ENCODE measurements around the gene LIME1. TPM values are rescaled to one million over a fixed set of nuclear protein-coding genes. Genes with fewer than 3 reads are reported as not detected.

LIME1 gene
- total and polyA plus RNA-seq, 9 of the 15 experiments (the other 6 are each of a cell fraction or from before 2014, with no cell fraction given): 0.11 to 17.1 (median 2.8) TPM; not detected in 2

DNA sequence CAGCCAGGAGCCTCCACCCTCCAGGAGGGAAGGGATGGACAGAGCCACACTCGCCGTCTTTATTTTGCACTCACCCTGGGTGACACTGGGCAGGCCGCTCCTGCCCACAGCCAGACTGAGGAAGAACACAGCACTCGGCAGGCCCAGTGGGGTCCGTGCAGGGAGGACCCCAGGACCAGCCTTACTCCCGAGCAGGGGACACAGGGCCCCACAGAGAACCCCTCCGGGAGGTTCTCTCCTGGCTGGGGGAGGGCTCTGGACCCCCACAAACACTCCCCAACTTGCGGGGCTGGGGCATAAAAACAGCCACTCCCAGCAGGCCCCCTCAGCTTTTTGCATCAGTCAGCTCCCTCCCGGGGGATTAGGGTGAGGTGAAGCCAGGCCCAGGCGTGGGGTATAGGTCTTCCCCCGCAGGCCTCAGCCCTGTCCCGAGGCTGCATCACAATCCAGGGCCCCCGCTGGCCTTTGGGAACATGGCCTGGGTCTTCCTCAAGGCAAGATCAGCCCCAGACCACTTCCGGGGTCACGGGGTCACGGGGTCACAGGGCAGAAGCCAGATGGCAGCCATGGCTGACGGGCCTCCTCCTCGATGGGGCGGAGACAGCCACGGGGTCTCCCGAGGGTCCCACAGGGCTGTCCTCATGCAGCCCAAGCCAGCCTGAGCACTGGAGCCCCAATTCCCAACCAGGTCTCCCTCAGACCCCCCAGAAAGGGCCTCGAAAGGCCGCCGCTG is 36.8 kb upstream of the LIME1 start (continued):
- TF ChIP-seq, protein P1, sequence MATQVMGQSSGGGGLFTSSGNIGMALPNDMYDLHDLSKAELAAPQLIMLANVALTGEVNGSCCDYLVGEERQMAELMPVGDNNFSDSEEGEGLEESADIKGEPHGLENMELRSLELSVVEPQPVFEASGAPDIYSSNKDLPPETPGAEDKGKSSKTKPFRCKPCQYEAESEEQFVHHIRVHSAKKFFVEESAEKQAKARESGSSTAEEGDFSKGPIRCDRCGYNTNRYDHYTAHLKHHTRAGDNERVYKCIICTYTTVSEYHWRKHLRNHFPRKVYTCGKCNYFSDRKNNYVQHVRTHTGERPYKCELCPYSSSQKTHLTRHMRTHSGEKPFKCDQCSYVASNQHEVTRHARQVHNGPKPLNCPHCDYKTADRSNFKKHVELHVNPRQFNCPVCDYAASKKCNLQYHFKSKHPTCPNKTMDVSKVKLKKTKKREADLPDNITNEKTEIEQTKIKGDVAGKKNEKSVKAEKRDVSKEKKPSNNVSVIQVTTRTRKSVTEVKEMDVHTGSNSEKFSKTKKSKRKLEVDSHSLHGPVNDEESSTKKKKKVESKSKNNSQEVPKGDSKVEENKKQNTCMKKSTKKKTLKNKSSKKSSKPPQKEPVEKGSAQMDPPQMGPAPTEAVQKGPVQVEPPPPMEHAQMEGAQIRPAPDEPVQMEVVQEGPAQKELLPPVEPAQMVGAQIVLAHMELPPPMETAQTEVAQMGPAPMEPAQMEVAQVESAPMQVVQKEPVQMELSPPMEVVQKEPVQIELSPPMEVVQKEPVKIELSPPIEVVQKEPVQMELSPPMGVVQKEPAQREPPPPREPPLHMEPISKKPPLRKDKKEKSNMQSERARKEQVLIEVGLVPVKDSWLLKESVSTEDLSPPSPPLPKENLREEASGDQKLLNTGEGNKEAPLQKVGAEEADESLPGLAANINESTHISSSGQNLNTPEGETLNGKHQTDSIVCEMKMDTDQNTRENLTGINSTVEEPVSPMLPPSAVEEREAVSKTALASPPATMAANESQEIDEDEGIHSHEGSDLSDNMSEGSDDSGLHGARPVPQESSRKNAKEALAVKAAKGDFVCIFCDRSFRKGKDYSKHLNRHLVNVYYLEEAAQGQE (IDR thresholded peaks at IDR 0.05; ENCODE audit: borderline replicate concordance): no peak
- TF ChIP-seq, protein P1 (CRISPR knock-in tag; IDR thresholded peaks at IDR 0.05; ENCODE audit: low read depth): no peak
- TF ChIP-seq, protein P2, sequence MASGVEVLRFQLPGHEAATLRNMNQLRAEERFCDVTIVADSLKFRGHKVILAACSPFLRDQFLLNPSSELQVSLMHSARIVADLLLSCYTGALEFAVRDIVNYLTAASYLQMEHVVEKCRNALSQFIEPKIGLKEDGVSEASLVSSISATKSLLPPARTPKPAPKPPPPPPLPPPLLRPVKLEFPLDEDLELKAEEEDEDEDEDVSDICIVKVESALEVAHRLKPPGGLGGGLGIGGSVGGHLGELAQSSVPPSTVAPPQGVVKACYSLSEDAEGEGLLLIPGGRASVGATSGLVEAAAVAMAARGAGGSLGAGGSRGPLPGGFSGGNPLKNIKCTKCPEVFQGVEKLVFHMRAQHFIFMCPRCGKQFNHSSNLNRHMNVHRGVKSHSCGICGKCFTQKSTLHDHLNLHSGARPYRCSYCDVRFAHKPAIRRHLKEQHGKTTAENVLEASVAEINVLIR (CRISPR knock-in tag; IDR thresholded peaks at IDR 0.05): no peak
- TF ChIP-seq ZNF316 (IDR thresholded peaks at IDR 0.05) (no peak), ARHGAP35 (IDR thresholded peaks at IDR 0.05; ENCODE audit: partially characterized antibody) (no peak), NR2C1 (IDR thresholded peaks at IDR 0.05) (peak; percentile 97), NR2C1 (tag; IDR thresholded peaks at IDR 0.05) (peak; percentile 98), EZH2 (IDR thresholded peaks at IDR 0.05; ENCODE audit: borderline replicate concordance, low read depth, low read length) (no peak), RB1 (IDR thresholded peaks at IDR 0.05; ENCODE audit: low read depth) (no peak), PTBP1 (IDR thresholded peaks at IDR 0.05; ENCODE audit: low read depth, low read length) (0 out of 2 replicates have a peak, but pooled peaks have one; percentile 33), TEAD2 (tag; IDR thresholded peaks at IDR 0.05) (no peak), SOX6 (IDR thresholded peaks at IDR 0.05) (no peak)
- TF ChIP-seq, protein P3, sequence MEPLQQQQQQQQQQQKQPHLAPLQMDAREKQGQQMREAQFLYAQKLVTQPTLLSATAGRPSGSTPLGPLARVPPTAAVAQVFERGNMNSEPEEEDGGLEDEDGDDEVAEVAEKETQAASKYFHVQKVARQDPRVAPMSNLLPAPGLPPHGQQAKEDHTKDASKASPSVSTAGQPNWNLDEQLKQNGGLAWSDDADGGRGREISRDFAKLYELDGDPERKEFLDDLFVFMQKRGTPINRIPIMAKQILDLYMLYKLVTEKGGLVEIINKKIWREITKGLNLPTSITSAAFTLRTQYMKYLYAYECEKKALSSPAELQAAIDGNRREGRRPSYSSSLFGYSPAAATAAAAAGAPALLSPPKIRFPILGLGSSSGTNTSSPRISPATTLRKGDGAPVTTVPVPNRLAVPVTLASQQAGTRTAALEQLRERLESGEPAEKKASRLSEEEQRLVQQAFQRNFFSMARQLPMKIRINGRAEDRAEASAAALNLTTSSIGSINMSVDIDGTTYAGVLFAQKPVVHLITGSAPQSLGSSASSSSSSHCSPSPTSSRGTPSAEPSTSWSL (CRISPR knock-in tag; IDR thresholded peaks at IDR 0.05; ENCODE audit: borderline replicate concordance): no peak
- TF ChIP-seq, protein P4, sequence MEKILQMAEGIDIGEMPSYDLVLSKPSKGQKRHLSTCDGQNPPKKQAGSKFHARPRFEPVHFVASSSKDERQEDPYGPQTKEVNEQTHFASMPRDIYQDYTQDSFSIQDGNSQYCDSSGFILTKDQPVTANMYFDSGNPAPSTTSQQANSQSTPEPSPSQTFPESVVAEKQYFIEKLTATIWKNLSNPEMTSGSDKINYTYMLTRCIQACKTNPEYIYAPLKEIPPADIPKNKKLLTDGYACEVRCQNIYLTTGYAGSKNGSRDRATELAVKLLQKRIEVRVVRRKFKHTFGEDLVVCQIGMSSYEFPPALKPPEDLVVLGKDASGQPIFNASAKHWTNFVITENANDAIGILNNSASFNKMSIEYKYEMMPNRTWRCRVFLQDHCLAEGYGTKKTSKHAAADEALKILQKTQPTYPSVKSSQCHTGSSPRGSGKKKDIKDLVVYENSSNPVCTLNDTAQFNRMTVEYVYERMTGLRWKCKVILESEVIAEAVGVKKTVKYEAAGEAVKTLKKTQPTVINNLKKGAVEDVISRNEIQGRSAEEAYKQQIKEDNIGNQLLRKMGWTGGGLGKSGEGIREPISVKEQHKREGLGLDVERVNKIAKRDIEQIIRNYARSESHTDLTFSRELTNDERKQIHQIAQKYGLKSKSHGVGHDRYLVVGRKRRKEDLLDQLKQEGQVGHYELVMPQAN (IDR thresholded peaks at IDR 0.05; ENCODE audit: borderline replicate concordance): no peak
- TF ChIP-seq, protein P5, sequence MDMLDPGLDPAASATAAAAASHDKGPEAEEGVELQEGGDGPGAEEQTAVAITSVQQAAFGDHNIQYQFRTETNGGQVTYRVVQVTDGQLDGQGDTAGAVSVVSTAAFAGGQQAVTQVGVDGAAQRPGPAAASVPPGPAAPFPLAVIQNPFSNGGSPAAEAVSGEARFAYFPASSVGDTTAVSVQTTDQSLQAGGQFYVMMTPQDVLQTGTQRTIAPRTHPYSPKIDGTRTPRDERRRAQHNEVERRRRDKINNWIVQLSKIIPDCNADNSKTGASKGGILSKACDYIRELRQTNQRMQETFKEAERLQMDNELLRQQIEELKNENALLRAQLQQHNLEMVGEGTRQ (CRISPR knock-in tag; IDR thresholded peaks at IDR 0.05): no peak
